Measurements from ENCODE around the gene LTBR.

GRCh38 chr12:6394398-6394797, 10.4 kb downstream of the LTBR start:
- TF ChIP-seq EZH2 (IDR thresholded peaks at IDR 0.05; ENCODE audit: borderline replicate concordance) (no peak), EZH2phosphoT487 (IDR thresholded peaks at IDR 0.05; ENCODE audit: low read depth, severe bottlenecking, unreplicated experiment) (no peak)
- TF ChIP-seq, protein P1, sequence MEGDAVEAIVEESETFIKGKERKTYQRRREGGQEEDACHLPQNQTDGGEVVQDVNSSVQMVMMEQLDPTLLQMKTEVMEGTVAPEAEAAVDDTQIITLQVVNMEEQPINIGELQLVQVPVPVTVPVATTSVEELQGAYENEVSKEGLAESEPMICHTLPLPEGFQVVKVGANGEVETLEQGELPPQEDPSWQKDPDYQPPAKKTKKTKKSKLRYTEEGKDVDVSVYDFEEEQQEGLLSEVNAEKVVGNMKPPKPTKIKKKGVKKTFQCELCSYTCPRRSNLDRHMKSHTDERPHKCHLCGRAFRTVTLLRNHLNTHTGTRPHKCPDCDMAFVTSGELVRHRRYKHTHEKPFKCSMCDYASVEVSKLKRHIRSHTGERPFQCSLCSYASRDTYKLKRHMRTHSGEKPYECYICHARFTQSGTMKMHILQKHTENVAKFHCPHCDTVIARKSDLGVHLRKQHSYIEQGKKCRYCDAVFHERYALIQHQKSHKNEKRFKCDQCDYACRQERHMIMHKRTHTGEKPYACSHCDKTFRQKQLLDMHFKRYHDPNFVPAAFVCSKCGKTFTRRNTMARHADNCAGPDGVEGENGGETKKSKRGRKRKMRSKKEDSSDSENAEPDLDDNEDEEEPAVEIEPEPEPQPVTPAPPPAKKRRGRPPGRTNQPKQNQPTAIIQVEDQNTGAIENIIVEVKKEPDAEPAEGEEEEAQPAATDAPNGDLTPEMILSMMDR (IDR thresholded peaks at IDR 0.05; ENCODE audit: poor library complexity): no peak
